ENCODE data around the gene AGAP3. TPM values are rescaled to one million over a fixed set of nuclear protein-coding genes. Genes with fewer than 3 reads are reported as not detected.

The AGAP3 gene
- total RNA-seq, 1 experiment from 2014 or later = 32.6 TPM

- DNase-seq (ENCODE audit: low read depth) = no peak
- in situ Hi-C loops (cut with HindIII; ENCODE audit: low pct_unique_long_range_greater_than_20kb, low sequenced_read_pairs) = no loop called here
Measured at GRCh38 chr7:151068069-151068773, 18.1 kb upstream of the AGAP3 start.

GRCh38 chr7:151069841-151070573, 16.3 kb upstream of the AGAP3 start:
- no peak for DNase-seq (ENCODE audit: low read depth)
- in situ Hi-C loops (cut with HindIII; ENCODE audit: low pct_unique_long_range_greater_than_20kb, low sequenced_read_pairs) = no loop called here

GRCh38 chr7:151070574-151070960, 15.7 kb upstream of the AGAP3 start:
- no peak for DNase-seq (ENCODE audit: low read depth)
- in situ Hi-C loops (cut with HindIII; ENCODE audit: low pct_unique_long_range_greater_than_20kb, low sequenced_read_pairs) = no loop called here

- in situ Hi-C loops (cut with HindIII; ENCODE audit: low pct_unique_long_range_greater_than_20kb, low sequenced_read_pairs) = no loop called here
Measured at GRCh38 chr7:151071032-151071866, 15.0 kb upstream of the AGAP3 start.

GRCh38 chr7:151073990-151074389, 12.3 kb upstream of the AGAP3 start:
- in situ Hi-C loops (cut with HindIII; ENCODE audit: low pct_unique_long_range_greater_than_20kb, low sequenced_read_pairs) = no loop called here
- no peak for DNase-seq (ENCODE audit: low read depth)

More at GRCh38 chr7:151071032-151071866, 15.0 kb upstream of the AGAP3 start:
- no peak for DNase-seq (ENCODE audit: low read depth)

GRCh38 chr7:151074817-151075661, 11.2 kb upstream of the AGAP3 start:
- DNase-seq (ENCODE audit: low read depth) = no peak
- in situ Hi-C loops (cut with HindIII; ENCODE audit: low pct_unique_long_range_greater_than_20kb, low sequenced_read_pairs) = no loop called here

- no peak for DNase-seq (ENCODE audit: low read depth)
- in situ Hi-C loops (cut with HindIII; ENCODE audit: low pct_unique_long_range_greater_than_20kb, low sequenced_read_pairs) = no loop called here
Measured at GRCh38 chr7:151075662-151075971, 10.7 kb upstream of the AGAP3 start.

- in situ Hi-C loops (cut with HindIII; ENCODE audit: low pct_unique_long_range_greater_than_20kb, low sequenced_read_pairs) = no loop called here
- DNase-seq (ENCODE audit: low read depth) = no peak
Measured at GRCh38 chr7:151075978-151076426, 10.3 kb upstream of the AGAP3 start.

- peak; percentile 33 for DNase-seq (ENCODE audit: low read depth)
- in situ Hi-C loops (cut with HindIII; ENCODE audit: low pct_unique_long_range_greater_than_20kb, low sequenced_read_pairs) = no loop called here
Measured at GRCh38 chr7:151076863-151077704, 9.2 kb upstream of the AGAP3 start.

- in situ Hi-C loops (cut with HindIII; ENCODE audit: low pct_unique_long_range_greater_than_20kb, low sequenced_read_pairs) = no loop called here
- no peak for DNase-seq (ENCODE audit: low read depth)
Measured at GRCh38 chr7:151077705-151078232, 8.5 kb upstream of the AGAP3 start.

GRCh38 chr7:151078233-151079040, 7.8 kb upstream of the AGAP3 start:
- DNase-seq (ENCODE audit: low read depth) = peak; percentile 28
- in situ Hi-C loops (cut with HindIII; ENCODE audit: low pct_unique_long_range_greater_than_20kb, low sequenced_read_pairs) = no loop called here

GRCh38 chr7:151079199-151079910, 6.9 kb upstream of the AGAP3 start:
- in situ Hi-C loops (cut with HindIII; ENCODE audit: low pct_unique_long_range_greater_than_20kb, low sequenced_read_pairs) = no loop called here
- no peak for DNase-seq (ENCODE audit: low read depth)

- in situ Hi-C loops (cut with HindIII; ENCODE audit: low pct_unique_long_range_greater_than_20kb, low sequenced_read_pairs) = no loop called here
- DNase-seq (ENCODE audit: low read depth) = no peak
Measured at GRCh38 chr7:151080067-151080521, 6.2 kb upstream of the AGAP3 start.

- in situ Hi-C loops (cut with HindIII; ENCODE audit: low pct_unique_long_range_greater_than_20kb, low sequenced_read_pairs) = no loop called here
- peak; percentile 91 for DNase-seq (ENCODE audit: low read depth)
Measured at GRCh38 chr7:151080522-151081169, 5.6 kb upstream of the AGAP3 start, which contains the start of gene FASTK. Gene FASTK, minus strand, starts transcription at chr7:151080809. Its CDS starts 43 bp downstream, at chr7:151080766.

All from Caki2 (cell line).